NCI-H1417 (cell line): ENCODE results near the gene COPG1.
A peak's percentile ranks its signal among the peaks of the same experiment; 100 is the strongest.

Experiments used
- DNase-seq, 3 experiments: peaks; one replicate each; lab custom pipeline; 2025; lab: John Stamatoyannopoulos, UW

Gene COPG1

DNA sequence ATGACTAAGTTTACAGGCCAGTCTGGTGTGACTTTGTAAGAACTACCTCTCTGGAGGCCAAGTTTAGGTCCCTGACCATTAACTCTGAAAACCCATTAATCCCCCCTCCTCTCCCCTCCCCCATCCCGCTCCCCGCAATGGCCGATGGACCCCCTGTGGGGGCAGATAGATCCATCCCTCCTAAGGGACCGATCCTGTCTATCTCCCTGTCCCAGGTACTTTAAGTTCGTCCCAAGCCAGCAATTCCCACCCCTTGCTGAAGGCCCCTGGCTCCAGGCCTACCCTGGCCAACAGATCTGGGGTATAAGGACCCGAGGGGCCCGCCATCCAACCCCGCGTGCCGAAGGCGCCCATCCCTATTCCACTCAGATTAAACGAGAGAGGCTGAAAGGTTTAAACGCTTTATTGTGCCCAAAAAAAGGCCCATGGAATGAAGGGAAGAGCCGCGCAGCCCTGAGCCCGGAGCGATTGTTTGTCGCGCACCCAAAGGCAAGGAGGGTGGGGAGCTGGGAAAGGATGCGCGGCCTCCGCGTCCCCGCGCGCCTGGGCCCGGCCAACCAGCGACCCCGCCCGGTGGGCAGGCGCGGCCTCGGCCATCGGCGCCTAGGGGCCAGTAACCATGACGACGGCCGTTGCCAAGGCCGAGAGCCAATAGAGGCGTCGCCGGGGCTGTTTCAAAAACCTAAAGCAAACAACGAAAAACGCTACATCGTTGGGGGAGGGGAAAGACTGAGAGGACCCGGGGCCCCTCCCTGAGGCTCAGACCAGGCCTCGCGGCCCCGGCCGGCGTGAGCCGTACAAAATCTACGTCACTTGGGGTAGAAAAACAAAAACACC lies 65.2 kb downstream of the COPG1 start:
- peak; percentile 96 to 100 (median 100) for DNase-seq

DNA sequence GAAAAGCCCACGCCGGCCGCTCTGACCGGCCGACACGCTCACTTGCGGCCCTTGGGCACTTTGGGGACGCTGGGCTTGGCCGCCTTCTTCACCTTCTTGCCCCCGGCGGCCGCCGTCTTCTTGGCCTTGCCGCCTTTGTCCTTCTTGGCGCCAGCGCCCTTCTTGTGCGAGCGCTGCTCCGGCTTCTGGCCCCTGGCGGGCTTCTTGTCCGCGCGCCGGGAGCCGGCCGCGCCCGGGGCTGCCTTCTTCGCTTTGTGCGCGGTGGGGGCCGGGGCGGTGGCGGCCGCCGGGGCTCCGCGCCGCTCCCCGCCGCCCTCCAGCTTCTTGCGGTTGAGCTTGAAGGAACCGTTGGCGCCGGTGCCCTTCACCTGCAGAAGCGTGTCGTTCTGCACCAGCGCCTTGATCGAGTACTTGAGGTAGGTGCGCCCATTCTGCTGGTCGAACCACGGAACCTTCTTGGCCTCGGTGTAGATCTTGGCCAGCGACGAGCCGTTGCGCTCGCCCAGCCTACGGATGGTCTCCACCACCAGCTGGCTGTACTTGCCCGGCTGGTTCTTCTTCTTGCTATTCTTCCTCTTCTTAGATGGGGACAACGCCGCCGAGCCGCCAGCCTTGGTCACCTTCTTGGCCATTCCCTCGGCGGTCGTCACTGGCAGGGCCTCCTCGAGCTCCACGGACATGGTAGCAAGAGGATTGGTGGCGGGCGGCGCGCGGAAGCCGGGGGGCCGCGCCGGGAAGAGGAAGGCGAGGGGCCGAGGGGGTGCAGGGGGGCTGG lies 66.0 kb downstream of the COPG1 start:
- peak; percentile 61 to 83 (median 82) for DNase-seq

DNA sequence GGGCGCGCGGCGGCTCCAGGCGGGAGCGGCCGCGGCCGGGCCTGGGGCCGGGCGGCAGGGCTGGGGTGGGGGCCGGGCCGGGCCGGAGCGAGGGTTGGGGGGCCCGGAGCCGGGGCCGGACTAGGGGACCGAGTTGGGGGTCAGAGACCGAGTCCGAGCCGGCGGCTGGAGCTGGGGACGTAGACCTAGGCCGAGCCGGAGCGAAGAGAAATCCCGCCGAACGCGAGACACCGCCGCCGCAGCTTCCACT lies 66.5 kb downstream of the COPG1 start:
- no peak for DNase-seq

DNA sequence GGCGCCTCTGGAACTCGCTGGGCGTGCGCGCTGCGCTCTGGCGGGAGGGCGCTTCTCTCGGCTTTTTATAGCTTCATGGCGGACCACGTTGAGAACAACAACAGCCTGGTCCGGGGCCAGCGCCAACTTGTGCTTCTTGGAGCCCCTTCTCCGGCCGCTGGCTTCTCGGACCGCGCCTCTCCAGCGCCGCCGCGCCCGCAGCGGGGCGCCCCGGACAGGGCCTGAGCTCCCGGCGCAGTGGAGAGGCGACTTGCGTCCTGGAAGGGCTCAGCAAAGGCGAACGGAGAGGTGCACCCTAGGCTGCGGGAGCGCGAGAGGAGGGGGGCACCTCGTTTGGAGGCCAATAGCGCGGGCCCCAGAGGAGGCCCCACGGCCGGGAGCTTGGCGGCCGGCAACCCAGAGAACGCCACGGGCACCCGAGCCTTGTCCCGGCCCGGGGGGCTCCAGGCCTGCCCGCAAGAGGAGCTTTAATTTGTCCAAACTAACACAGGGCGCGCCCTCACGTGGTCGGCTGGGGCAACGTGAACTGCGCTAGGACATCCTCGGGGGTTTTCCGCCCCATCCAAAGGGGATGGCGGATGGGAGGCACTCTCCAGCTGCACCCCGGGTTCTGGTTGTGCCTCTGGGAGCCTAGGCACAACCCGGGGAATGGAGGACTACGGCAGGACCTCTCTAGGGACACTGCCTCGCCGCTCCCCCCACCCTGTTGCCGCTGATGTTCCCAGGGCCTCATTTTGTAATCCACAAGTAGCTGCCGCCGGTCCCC lies 67.0 kb downstream of the COPG1 start:
- DNase-seq: peak; percentile 89 to 97 (median 92)

DNA sequence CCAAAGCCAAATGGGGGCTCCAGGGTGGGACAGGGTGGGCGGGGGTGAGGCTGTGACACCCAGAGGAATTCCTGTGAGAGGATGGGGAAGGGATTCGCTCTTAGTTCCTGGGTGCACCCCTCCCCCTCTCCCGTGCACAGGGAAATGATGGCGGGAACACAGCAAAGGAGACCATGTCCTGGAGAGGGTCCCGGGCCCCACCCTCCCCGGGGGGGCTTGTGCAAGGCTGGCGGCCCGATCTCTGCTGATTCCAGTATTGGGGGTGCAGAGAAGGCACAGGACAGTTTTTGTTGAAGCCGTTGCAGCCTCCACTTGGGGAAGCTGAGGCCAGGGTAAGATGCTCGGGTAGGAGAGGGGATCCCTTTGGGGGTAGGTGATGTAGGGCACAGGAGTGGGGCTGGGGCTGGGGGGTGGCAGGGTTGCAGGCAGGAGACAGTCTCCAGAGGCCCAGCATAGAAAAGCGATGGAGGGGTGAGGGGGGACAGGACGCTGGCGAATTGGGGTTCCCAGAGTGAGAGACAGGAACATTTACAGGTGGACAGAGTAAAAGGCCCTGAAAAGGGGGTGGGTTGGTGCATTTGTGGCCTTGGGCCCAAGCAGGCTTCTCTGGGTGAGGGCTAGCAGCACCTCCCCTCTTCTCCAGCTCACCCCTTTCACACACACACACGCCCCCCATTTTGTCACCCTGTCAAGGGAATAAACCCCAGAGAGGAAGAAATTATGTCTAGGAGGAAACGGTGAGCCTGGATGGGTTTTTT lies 67.8 kb downstream of the COPG1 start:
- peak in 1 of 3 experiments; percentile 59 for DNase-seq

DNA sequence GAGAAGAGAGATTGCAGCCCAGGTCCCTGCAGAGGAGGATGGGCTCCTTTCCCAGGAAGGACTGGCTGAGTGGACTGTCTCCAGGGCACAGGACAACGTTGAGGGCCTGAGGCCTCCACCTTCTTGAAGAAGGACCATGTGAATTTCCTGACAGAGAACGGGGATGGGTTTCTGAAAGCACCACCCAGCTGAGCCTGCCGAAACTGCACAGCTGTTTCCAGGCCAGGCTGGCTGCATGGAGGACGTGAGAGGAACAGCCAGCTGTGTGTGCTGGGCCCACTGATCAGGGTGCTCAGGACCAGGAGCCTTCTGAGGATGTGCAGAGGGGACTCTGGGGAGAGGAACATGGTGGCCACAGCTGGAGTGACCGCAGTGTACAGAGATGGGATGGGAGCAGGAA lies 68.4 kb downstream of the COPG1 start:
- DNase-seq: no peak

DNA sequence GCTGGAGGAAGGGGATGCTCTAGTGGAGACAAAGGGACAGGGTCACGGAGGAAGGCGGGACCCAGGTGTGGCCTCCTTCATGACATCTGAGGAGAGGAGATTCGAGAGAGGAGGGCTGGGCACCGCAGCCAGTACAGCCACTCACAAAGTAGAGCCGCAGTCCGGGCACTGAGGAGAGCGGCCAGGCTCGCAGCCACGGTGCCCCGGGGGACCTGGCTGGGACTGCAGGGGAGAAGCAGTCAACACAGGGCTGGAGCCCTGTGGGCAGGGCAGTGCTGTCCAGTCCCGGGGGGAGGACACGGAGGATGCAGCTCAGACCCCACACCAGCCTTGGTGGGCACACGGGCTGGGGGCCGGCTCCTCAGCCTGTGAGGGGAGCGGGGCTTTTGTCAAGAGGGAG lies 69.5 kb downstream of the COPG1 start:
- no peak for DNase-seq

DNA sequence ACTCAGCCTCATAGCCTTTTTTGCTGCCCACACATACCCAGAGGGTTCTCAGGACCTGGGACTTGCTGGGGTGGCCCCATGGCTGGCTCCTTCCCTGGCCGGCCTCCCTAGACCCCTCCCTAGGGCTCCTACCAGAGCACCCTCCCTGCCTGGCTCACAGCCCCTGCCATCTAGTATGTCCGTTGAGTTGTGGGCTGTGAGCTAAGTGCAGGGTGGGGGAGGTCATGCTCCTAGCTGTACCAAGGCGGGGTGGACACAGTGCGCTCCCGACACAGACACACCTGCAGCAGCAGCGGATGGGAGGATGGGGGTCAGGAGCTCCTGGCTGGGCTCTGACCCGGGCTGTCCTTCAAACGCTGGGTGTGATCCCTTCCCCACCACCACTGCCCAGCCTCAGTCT lies 70.9 kb downstream of the COPG1 start:
- DNase-seq: no peak

DNA sequence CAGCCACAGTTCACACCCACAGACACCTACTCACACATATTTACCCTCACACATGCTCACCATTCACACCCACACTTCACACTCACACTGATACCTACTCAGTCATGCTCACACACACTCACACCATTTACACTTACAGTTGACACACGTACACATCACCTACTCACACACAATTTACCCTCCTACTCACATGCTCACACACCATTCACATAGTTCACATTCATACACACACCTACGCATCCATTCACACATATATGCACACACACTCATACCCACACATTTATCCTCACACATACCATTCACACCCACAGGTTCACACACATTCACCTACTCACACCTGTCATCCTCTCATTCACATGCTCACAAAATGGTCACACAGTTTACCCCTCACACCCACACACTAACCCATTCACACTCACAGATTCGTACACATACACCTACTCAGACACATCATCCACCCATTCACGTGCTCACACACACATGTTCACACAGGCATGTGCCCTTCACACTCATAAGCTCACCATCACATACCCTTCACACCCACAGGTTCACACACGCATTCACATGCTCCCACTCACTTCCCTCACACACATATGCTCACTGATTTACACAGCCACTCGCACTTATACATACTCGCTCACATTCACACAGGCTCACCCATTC lies 71.5 kb downstream of the COPG1 start:
- no peak for DNase-seq

DNA sequence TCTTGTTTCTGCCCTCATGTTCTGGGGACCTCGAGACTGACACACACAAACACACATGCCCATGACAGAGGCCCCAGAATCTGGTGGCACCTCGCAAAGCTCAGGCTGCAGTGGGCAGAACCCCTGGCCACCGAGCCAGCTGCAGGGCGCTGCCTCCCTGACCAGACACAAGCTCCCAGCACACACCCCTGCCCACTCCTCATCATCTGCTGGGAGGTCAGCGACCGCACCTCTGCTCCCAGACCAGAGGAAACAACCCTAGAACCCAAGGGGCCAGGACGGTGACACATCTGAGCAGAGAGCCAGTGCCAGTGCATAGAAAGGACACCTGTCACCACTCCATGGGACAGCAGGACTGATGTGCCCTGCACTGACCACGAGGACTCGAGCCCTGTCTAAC lies 72.5 kb downstream of the COPG1 start:
- no peak for DNase-seq

DNA sequence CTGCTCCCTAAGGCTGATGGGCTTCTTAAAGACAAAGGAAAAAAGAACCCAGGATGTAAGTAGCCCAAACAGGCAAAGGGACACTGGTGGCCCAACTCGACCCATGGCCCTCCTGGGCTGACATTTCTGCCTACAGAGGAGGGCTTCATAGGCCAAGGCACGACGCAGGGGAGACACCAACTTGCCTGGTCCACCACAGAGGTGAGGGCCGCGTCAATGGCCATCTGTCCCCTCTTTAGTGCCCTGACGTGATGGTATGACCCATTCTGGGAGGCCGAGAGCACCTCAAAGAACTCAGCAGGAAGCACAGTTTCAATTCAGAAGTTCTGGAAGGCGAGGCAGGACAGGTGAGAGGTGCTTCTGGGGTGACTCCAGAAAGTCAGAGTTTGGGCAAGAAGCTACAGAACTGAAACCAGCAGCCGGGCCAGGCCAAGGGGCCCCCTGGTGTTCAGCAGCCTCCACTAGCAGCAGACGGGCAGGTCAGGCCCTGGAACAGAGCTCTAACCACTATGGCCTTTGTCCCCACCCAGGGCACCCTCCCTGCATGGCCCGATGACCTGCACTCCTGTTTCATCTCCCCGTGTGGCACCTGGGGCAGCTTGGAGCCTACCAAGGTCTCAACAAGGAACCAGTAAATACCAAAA lies 74.4 kb downstream of the COPG1 start:
- no peak for DNase-seq

DNA sequence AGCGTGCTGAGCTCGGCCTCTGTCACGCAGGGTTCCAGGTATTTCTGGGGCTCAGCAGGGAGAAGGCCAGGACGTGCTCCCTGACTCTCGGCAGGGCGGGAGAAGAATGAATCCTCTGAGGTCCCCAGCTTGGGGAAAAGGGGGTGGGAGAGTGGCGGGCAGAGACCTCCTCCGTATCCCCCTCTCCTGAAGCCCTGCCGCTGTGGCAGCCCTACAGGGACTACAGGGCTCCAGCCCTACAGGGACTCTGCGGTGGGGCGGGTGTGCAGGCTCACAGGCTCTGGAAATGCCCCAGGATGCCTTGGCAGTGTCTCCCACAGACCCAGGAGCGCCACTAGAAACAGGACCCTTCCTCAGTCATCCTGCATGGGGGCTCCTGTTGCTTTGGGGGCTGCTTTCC lies 75.4 kb downstream of the COPG1 start:
- DNase-seq: no peak

DNA sequence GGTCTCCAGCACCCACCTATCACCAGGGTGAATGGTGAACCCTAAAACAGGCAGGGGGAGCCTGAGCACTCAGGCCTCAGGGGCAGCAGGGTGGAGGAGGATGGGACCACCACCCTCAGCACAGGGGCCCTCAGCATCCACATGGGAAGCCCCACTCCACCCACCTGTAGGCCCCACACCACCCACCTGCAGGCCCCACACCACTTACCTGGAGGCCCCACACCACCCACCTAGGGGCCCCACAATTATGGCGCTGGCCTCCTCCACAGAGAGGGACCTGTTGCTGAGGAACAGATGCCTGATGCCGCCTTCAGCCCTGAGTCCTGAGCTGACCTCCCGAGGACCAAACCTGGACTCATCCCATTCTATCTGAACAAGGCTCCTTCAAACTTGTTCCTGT lies 76.0 kb downstream of the COPG1 start:
- no peak for DNase-seq

DNA sequence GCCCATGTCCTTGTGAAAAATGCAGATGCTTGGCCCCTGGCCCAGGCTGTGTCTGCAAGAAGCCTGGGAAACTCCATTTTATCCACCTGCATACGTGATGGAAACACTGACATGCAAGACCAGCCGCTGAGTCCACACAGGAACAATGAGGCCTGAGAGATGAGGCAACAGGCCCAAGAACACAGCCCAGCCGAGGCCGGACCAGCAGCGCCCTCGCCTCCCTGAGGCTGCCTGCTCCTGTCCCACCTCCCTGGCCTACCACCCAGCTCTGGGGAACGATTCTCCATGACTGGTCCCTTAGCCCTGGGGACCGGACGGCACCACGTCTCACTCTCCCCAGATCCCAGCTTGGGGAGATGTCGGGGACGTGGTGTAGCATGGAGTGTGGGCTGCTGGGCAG lies 76.7 kb downstream of the COPG1 start:
- no peak for DNase-seq

DNA sequence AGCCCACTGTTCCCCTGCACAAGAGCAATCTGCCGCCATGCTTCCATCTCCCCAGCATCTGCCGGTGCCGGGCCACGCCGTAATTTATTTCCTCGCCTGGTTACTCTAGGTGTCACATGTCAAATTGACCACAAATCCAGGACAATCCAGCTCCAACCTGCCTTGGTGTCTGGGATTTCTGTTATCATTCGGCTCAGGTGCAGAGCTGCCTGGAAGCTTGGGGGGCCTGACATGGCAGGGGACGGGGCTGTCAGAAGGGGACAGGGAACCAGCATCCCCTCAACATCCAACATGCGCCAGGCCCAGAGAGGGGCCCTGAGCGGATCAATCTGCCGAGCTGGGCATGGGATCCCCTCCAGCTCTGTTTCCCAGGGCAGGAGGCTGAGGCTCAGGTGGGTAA lies 77.2 kb downstream of the COPG1 start:
- DNase-seq: peak in 1 of 3 experiments; percentile 36
